Measurements from ENCODE around the gene MRPS26. TPM values are rescaled to one million over a fixed set of nuclear protein-coding genes. Genes with fewer than 3 reads are reported as not detected.
A peak's percentile ranks its signal among the peaks of the same experiment; 100 is the strongest.

Gene MRPS26
- polyA plus RNA-seq (2011; rRNA removed) (22.8 and 27.2 TPM in 2 replicates), polyA minus RNA-seq (2011; rRNA and poly(A)+ RNA removed) (9.1 and 12.0 TPM in 2 replicates)

DNA sequence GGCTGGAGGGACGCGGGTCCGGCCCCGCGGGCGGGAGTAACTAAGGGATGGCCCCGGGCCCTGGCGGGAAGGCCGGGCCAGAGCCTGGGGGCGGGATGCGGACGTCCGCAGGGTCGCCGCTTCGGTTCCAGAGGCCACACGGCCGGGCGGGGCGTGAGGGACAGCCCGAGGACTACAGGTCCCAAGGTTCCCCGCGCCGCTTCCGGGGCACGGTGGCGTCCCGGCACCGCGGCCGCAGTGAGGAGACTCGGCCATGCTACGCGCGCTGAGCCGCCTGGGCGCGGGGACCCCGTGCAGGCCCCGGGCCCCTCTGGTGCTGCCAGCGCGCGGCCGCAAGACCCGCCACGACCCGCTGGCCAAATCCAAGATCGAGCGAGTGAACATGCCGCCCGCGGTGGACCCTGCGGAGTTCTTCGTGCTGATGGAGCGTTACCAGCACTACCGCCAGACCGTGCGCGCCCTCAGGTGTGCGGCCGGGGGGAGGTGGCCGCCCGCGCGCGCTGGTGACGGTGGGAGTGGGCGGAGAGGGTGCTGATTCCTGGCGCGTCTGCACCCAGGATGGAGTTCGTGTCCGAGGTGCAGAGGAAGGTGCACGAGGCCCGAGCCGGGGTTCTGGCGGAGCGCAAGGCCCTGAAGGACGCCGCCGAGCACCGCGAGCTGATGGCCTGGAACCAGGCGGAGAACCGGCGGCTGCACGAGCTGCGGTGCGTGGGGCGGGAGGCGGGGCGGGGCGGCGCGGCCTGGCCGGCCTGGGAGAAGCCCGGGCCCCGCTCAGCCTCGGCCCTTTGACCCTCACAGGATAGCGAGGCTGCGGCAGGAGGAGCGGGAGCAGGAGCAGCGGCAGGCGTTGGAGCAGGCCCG, at the start of gene MRPS26:
Gene MRPS26, plus strand, starts transcription at position 237 of the 861 bp plus-strand sequence. Its CDS starts 17 bp downstream, at position 254.
- H3K4me3 ChIP-seq (ENCODE audit: low read depth, low read length), result peak within 1 kb of the TSS; percentile 81
- POLR2A ChIA-PET, result interaction anchor here (0.5 to 0.8 kb wide), 3 partner anchors 8 to 33 kb away, joined by 3 to 4 read pairs (median 3); no protein-coding TSS in a partner anchor
- DNase-seq (ENCODE audit: low read depth, low spot score), result peak; percentile 37
- no peaks in the 10 kb centered on the region for H3K27me3 ChIP-seq (ENCODE audit: control insufficient read depth, insufficient read depth, low read length)
- CTCF ChIA-PET, result interaction anchor here (0.5 to 1.0 kb wide), 3 partner anchors 8 to 58 kb away, joined by 3 read pairs; no protein-coding TSS in a partner anchor
- no peaks in the 10 kb centered on the region; the same call in 1 of the 2 replicates for H3K9me3 ChIP-seq (ENCODE audit: control insufficient read depth, insufficient read depth, low read length)
- TF ChIP-seq, protein P1, sequence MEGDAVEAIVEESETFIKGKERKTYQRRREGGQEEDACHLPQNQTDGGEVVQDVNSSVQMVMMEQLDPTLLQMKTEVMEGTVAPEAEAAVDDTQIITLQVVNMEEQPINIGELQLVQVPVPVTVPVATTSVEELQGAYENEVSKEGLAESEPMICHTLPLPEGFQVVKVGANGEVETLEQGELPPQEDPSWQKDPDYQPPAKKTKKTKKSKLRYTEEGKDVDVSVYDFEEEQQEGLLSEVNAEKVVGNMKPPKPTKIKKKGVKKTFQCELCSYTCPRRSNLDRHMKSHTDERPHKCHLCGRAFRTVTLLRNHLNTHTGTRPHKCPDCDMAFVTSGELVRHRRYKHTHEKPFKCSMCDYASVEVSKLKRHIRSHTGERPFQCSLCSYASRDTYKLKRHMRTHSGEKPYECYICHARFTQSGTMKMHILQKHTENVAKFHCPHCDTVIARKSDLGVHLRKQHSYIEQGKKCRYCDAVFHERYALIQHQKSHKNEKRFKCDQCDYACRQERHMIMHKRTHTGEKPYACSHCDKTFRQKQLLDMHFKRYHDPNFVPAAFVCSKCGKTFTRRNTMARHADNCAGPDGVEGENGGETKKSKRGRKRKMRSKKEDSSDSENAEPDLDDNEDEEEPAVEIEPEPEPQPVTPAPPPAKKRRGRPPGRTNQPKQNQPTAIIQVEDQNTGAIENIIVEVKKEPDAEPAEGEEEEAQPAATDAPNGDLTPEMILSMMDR (IDR thresholded peaks at IDR 0.05; ENCODE audit: low read depth, low read length), result no peak
- H3K27ac ChIP-seq (ENCODE audit: low read depth, low read length), result peak within 1 kb of the TSS; percentile 77

GRCh38 chr20:2998728-2999127, 47.1 kb upstream of the MRPS26 start:
- Histone ChIP-seq H3K27me3 (ENCODE audit: control insufficient read depth, insufficient read depth, low read length) (no peaks in the 10 kb centered on the region), H3K27ac (ENCODE audit: low read depth, low read length) (no peak overlapping the region), H3K4me3 (ENCODE audit: low read depth, low read length) (no peak overlapping the region), H3K9me3 (ENCODE audit: control insufficient read depth, insufficient read depth, low read length) (no peaks in the 10 kb centered on the region)
- no peak for DNase-seq (ENCODE audit: low read depth, low spot score)
- TF ChIP-seq, protein P1 (IDR thresholded peaks at IDR 0.05; ENCODE audit: low read depth, low read length), result no peak
- CTCF ChIA-PET, result interaction anchor here (0.6 kb wide), 1 partner anchor 70 kb away, joined by 3 read pairs; no protein-coding TSS in a partner anchor
- POLR2A ChIA-PET, result no interaction called here

GRCh38 chr20:3000852-3001523, 44.9 kb upstream of the MRPS26 start:
- ChIA-PET CTCF (interaction anchor here (0.6 to 2.4 kb wide), 29 partner anchors 8 to 349 kb away, joined by 3 to 17 read pairs (median 5); no protein-coding TSS in a partner anchor), POLR2A (no interaction called here)
- Histone ChIP-seq H3K9me3 (ENCODE audit: control insufficient read depth, insufficient read depth, low read length) (no peaks in the 10 kb centered on the region), H3K27ac (ENCODE audit: low read depth, low read length) (no peak overlapping the region), H3K27me3 (ENCODE audit: control insufficient read depth, insufficient read depth, low read length) (no peaks in the 10 kb centered on the region), H3K4me3 (ENCODE audit: low read depth, low read length) (no peak overlapping the region)
- peak; percentile 37 for DNase-seq (ENCODE audit: low read depth, low spot score)
- TF ChIP-seq, protein P1 (IDR thresholded peaks at IDR 0.05; ENCODE audit: low read depth, low read length), result peak; percentile 62

DNA sequence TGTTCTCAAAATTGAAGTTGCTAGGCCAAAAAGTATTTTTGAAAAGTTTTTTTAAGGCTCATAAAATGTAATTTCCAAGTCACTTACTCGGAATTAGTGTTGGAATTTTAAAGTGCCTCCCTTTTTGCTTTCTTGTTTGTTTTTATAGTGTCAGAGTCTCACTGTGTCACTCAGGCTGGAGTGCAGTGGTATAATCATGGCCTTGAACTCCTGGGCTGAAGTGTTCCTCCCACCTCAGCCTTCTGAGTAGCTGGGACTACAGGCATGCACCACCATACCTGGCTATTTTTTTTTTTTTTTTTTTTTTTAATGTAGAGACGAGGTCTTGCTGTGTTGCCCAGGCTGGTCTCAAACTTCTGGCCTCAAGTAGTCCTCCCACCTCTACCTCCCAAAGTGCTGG, 42.4 kb upstream of the MRPS26 start:
- no peaks in the 10 kb centered on the region for H3K9me3 ChIP-seq (ENCODE audit: control insufficient read depth, insufficient read depth, low read length)
- H3K27ac ChIP-seq (ENCODE audit: low read depth, low read length), result no peak overlapping the region
- TF ChIP-seq, protein P1 (IDR thresholded peaks at IDR 0.05; ENCODE audit: low read depth, low read length), result no peak
- no peaks in the 10 kb centered on the region for H3K27me3 ChIP-seq (ENCODE audit: control insufficient read depth, insufficient read depth, low read length)
- H3K4me3 ChIP-seq (ENCODE audit: low read depth, low read length), result no peak overlapping the region
- ChIA-PET POLR2A (no interaction called here), CTCF (interaction anchor here (0.7 kb wide), 1 partner anchor 285 kb away, joined by 5 read pairs; no protein-coding TSS in a partner anchor)
- DNase-seq (ENCODE audit: low read depth, low spot score), result no peak
